Measurements from ENCODE around the gene RPS6KB2. TPM values are rescaled to one million over a fixed set of nuclear protein-coding genes. Genes with fewer than 3 reads are reported as not detected.
"Not testable (repeated sequence)": the region's sequence is repeated elsewhere in the genome, so short reads cannot be mapped to it uniquely, and the experiment has no call there.

Gene RPS6KB2
- total RNA-seq, 2 donors from 2014 or later: 54.5 to 72.9 TPM

GRCh38 chr11:67421430-67422031 is 6.8 kb upstream of the RPS6KB2 start:
- peak overlapping the region; percentile 87 to 91 for H3K27ac ChIP-seq
- H3K4me1 ChIP-seq (replicated peaks): peaks cover 9% of the 10 kb centered on the region
- H3K9me3 ChIP-seq: no peaks in the 10 kb centered on the region
- TF ChIP-seq POLR2AphosphoS5 (IDR thresholded peaks at IDR 0.05): no peak
- no peak for TF ChIP-seq POLR2A (IDR thresholded peaks at IDR 0.05)
- no peak for TF ChIP-seq CTCF (IDR thresholded peaks at IDR 0.05)
- peak overlapping the region; percentile 56 to 70 for H3K4me3 ChIP-seq
- intact Hi-C loops (cut with DNase I): no loop called here
- WGBS: 73% methylated on average over 22 of the region's 22 CpGs
- no peaks in the 10 kb centered on the region for H3K36me3 ChIP-seq
- H3K27me3 ChIP-seq (replicated peaks; ENCODE audit: insufficient read depth): no peaks in the 10 kb centered on the region
- no peak for DNase-seq (ENCODE audit: low spot score)

DNA sequence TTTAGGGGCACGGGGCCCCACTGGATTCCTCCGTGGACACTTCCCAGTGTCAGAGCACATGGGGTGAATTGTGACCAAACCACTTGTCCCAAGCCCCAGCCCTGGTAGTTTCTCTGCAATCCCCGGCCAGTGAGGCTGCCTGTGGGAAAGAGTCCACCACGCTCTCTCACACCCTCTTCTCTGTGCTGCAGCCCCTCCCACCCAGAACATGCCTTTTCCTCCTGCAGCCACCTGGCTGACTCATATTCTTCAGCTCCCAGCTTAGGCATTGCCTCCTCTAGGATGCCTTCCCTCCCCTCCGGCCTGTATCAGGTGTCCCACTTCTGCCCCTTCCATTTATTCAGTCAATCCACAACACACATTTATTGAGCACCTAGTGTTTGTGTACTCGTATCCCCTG is 5.4 kb upstream of the RPS6KB2 start:
- DNase-seq (ENCODE audit: low spot score): no peak
- Histone ChIP-seq H3K4me1 (replicated peaks) (peaks cover 7% of the 10 kb centered on the region), H3K9me3 (no peaks in the 10 kb centered on the region), H3K36me3 (no peaks in the 10 kb centered on the region), H3K27me3 (replicated peaks; ENCODE audit: insufficient read depth) (no peaks in the 10 kb centered on the region), H3K27ac (no peak overlapping the region), H3K4me3 (no peak overlapping the region)
- intact Hi-C loops (cut with DNase I): no loop called here
- TF ChIP-seq POLR2A (IDR thresholded peaks at IDR 0.05): no peak
- no peak for TF ChIP-seq POLR2AphosphoS5 (IDR thresholded peaks at IDR 0.05)
- no peak for TF ChIP-seq CTCF (IDR thresholded peaks at IDR 0.05)
- WGBS: 66% methylated on average over 6 of the region's 6 CpGs

DNA sequence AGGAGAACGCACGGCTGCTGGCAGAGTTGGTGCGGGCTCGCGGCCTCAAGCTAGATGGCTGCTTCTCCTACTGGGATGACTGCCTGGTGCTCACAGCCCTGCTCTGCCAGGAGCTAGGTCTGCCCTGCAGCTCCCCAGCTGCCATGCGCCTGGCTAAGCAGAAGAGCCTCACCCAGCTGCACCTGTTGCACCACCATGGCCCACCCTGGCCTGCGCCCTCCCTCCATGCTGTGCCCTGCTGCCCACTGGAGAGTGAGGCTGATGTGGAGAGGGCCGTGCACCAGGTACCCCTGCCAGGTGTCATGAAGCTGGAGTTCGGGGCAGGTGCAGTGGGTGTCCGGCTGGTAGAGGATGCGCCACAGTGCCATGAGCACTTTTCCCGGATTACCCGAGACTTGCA is 4.8 kb upstream of the RPS6KB2 start:
- no peak for DNase-seq (ENCODE audit: low spot score)
- Histone ChIP-seq H3K4me3 (no peak overlapping the region), H3K4me1 (replicated peaks) (peaks cover 7% of the 10 kb centered on the region), H3K36me3 (no peaks in the 10 kb centered on the region), H3K27ac (no peak overlapping the region), H3K27me3 (replicated peaks; ENCODE audit: insufficient read depth) (no peaks in the 10 kb centered on the region), H3K9me3 (no peaks in the 10 kb centered on the region)
- WGBS: 90% methylated on average over 13 of the region's 13 CpGs
- TF ChIP-seq POLR2AphosphoS5 (IDR thresholded peaks at IDR 0.05) (no peak), POLR2A (IDR thresholded peaks at IDR 0.05) (no peak), CTCF (IDR thresholded peaks at IDR 0.05) (no peak)
- intact Hi-C loops (cut with DNase I): no loop called here

- no peak for DNase-seq (ENCODE audit: low spot score)
- Histone ChIP-seq H3K27me3 (replicated peaks; ENCODE audit: insufficient read depth) (no peaks in the 10 kb centered on the region), H3K4me1 (replicated peaks) (peaks cover 8% of the 10 kb centered on the region), H3K36me3 (no peaks in the 10 kb centered on the region), H3K27ac (no peak overlapping the region), H3K4me3 (no peak overlapping the region), H3K9me3 (no peaks in the 10 kb centered on the region)
- intact Hi-C loops (cut with DNase I): no loop called here
- no peak for TF ChIP-seq POLR2AphosphoS5 (IDR thresholded peaks at IDR 0.05)
- WGBS: 85% methylated on average over 30 of the region's 34 CpGs
Measured at GRCh38 chr11:67423891-67424613, 4.2 kb upstream of the RPS6KB2 start.

DNA sequence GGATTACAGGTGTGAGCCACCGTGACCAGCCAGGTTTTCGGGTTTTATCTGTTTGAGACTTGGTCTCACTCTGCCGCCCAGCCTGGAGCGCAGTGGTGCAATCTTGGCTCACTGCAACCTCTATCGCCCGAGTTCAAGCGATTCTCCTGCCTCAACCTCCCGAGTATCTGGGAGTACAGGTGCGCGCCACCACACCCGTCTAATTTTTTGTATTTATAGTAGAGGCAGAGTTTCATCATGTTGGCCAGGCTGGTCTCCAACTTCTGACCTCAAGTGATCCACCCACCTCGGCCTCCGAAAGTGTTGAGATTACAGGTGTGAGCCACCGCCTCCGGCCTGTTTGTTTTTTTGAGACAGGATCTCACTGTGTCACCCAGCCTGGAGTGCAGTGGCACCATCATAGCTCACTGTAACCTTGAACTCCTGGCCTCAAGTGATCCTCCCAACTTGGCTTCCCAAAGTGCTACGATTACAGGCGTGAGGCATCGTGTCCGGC is 882 bp upstream of the RPS6KB2 start:
- intact Hi-C loops (cut with DNase I); H3K9me3 ChIP-seq; DNase-seq (ENCODE audit: low spot score); H3K36me3 ChIP-seq; H3K27me3 ChIP-seq (replicated peaks; ENCODE audit: insufficient read depth): not testable (repeated sequence)
- peak overlapping the region; percentile 86 to 88 for H3K27ac ChIP-seq
- 75% methylated on average over 19 of the region's 19 CpGs for WGBS
- H3K4me3 ChIP-seq: peak overlapping the region; percentile 77 to 86
- peaks cover 10% of the 10 kb centered on the region for H3K4me1 ChIP-seq (replicated peaks)

All from prostate gland (tissue), 2 donors.